Adipose tissue (tissue), 3 donors: ENCODE measurements around the gene BTBD19. TPM values are rescaled to one million over a fixed set of nuclear protein-coding genes. Genes with fewer than 3 reads are reported as not detected.
"Not testable (repeated sequence)": the region's sequence is repeated elsewhere in the genome, so short reads cannot be mapped to it uniquely, and the experiment has no call there.

Experiments used
- H3K27ac ChIP-seq: one replicate; pipeline ENCODE4 v1.5.1; 2013; ENCODE audit warnings: low read depth, low read length
- WGBS, 3 donors: extraction: QIAGEN DNeasy Blood & Tissue Kit; methylation state at CpG; one replicate each; pipeline ENCODE4 v1.1.7; 2013; 5-methylcytosine and 5-hydroxymethylcytosine counted together
- polyA plus RNA-seq, 3 donors: library from polyadenylated mRNA; stranded (reverse); fragments of 200-250 nt; gene quantifications; one replicate each; pipeline ENCODE4 v1.2.3, GENCODE V29; 2013
- donor health status: healthy with polysubstance abuse.
- donor health status: Bipolar disorder and iron deficiency.
- donor health status: healthy.

Gene BTBD19
- polyA plus RNA-seq, 3 donors: 1.6 to 12.0 (median 10.8) TPM

DNA sequence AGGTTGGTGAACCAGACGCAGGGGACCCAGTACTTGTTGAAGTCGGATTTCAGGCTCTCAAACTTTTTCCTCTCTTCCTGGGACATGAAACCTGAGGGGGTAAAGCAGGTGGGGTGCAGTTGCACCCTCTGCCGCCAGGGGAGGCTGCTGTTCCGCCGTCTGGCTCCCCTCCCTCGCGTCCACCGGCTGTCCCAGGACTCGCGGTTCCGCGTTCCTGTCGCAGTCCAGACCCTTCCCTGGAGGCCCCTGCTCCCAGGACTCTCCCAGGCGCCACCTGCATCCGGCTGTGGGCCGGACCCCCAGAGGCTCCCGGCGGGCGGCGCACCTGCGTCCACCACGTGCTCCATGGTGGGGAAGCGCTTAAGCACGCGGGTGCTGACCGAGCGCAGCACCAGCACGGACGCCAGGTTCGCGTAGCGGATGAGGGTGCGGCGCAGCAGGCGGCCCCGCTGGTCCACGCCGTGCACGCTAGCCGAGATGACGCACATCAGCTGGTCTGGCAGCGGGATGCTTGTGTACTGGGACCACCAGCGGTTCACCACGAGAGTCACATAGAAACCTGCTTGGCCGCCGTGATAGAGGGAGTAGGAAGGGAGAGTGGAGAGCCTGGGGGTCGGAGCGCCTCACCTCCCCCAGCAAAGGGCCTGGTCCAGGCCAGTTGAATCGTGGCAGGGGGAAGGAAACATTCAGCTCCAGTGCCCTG, 22.0 kb upstream of the BTBD19 start:
- WGBS, 3 donors: 5 to 6% (median 5%) methylated on average over 49 of the region's 49 CpGs
- H3K27ac ChIP-seq: no peak overlapping the region

DNA sequence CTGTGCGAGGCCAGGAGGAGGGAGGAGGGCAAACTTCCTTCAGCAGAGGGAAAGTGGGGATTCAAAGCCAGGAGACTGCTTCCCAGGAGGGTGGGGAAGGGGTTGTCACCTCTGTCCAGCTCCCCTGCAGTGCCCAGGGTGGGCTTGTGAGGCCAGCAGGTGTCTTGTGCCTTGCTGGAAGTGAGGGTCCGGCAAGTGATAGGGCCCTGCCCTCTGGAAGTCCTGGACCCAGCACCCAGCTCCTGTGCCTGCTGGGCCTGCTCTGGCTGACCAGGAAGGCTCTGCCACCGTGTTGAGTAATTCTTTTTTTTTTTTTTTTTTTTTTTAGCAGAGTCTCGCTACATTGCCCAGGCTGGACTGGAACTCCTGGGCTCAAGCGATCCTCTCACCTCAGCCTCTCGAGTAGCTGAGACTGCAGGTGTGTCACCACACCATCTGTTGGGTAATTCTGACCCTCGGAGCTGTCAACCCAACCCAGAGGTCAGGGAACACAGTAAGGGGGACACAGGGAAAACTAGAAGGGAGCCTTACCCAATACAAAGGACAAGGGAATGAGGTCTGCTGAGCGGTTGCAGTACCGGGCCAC, 21.4 kb upstream of the BTBD19 start:
- no peak overlapping the region for H3K27ac ChIP-seq
- WGBS, 3 donors: 77 to 88% (median 77%) methylated on average over 8 to 9 of the region's 9 CpGs

DNA sequence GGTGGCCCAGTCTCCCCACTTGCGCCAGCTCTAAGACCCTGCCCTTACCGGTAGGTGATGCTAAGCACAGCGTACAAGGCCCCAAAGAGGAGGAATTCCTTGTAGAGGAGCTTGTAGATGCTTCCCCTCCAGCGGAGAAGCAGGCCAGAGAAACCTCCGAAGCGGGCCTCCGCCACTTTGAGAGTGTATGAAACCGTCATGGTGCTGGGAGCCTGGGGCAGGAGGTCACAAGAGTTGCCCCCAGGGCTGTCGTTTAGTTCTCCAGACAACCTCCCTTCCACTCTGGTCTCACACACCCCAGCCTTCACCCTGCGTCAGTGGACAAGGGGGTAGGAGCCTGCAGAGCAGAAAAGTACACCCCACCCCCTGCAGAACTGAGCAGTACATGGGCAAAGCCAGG, 20.8 kb upstream of the BTBD19 start:
- H3K27ac ChIP-seq: no peak overlapping the region
- 94% methylated on average over 10 of the region's 10 CpGs for WGBS, 3 donors

DNA sequence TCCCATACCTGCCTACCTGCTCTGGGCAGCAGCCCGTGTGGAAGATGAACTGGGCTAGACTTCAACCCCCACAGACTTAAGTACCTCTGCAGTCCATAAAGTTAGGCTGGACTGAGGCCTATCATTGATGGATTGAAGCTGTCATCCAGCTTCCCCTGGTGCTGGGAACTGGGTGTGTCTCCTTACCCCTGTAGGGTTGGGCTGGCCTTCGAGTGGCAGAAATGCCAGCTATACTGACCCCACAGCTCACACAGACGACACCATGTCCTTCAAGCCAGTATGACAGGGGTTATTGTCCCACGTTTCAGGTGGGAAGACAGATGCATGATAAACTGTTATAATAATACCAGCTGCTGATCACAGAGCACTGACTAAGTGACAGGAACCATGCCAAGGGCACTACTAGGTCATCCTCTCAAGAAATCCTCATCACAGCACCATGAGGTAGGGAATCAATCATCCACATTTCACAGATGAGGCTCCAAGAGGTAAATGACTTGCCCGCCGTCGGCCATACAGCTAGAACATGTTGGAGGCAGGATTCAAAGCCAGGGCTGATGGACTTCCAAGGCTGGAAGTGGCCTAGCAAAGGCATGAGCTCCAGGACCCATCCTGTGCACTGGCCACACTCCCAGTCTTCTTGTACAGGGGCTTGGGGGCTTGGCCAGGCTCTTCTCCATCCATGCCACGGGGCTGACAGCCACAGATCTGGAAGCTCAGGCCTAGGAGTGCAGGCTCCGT, 20.0 kb upstream of the BTBD19 start, which contains the start of gene BEST4:
TSS of gene BEST4 (minus strand) at position 51 of the 741 bp plus-strand sequence. CDS start 465 bp downstream, outside the sequence.
- WGBS, 3 donors: 83 to 86% (median 84%) methylated on average over 9 of the region's 9 CpGs
- H3K27ac ChIP-seq: no peak within 1 kb of the TSS

DNA sequence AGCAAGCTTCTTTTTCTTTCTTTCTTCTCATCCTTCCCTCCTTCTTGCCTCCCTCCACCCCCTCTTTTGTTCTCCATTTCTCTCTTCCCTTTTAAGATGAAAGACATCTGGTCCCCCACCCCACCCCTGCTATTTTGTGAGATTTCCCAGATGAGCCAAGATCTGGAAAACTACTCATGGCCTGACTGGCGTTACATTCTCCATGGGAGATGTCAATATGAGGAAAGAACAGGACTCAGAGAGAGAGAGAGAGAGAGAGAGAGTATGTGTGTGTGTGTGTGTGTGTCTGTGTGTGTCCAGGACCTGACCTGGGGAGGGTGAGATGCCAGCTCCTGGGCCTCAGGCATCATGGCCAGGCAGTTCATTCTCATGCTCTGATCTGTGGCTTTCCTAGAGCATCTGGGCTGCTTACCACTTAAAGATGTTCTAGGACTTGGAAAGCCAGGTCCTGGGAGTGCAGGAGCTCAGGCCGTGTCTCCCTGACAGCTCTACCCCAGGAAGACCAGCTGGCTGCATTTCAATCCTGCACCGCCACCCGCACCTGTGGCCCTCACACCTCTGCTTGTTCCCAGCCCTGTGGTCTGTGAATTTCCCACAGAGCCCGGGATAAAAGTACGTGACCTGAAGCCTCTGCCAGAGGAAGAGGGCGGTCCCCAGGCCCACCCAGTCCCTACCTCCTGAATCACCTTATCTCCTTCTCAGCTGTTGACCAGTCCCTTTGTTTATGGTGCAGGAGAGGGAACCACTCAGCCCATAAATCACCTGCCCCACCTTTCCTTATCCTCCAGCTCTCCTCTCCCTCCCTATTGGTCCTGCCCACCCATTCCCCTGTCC, 17.1 kb upstream of the BTBD19 start:
- WGBS, 3 donors: 50 to 70% (median 69%) methylated on average over 7 of the region's 7 CpGs
- H3K27ac ChIP-seq: no peak overlapping the region

DNA sequence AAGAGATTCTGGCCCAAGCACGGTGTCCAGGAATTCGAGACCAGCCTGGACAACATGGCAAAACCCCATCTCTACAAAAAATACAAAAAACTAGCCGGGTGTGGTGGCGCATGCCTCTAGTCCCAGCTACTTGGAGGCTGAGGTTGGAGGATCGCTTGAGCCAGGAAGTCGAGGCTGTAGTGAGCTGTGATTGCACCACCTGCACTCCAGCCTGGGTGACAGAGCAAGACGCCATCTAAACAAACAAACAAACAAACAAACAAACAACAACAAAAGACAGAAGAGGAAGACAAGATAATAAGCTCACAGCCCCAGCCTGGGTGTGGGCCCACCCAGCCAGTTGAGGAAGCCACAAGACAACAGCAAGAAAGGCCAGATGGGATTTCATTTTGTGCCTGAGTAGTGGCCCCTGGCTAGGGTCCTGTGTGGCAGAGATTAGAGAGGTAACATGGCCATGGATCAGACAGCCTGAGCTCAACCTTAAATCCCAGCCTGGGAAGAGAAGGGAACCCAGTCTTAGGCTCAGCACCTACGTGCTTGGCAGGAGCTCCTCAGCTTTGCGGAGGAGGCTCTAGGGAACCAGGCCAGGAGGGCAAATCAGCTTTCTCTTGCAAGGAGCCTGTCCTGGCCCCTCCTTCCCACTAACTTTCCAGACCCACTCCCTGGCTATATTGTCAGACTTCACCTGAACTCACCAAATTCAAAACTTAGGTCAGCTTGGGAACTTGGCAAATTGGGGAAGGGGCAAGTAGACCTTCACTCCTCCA, 15.4 kb upstream of the BTBD19 start:
- H3K27ac ChIP-seq: no peak overlapping the region
- WGBS, 3 donors: 87 to 92% (median 88%) methylated on average over 9 of the region's 9 CpGs

DNA sequence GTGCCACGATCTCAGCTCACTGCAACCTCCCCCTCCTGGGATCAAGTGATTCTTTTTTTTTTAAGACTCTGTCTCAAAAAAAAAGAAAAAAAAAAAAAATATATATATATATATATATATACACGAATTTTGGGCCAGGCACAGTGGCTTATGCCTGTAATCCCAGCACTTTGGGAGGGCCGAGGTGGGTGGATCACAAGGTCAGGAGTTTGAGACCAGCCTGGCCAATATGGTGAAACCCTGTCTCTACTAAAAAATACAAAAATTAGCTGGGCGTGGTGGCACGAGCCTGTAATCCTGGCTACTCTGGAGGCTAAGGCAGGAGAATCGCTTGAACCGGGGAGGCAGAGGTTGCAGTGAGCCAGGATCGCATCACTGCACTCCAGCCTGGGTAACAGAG, 10.4 kb upstream of the BTBD19 start:
- 81 to 91% (median 83%) methylated on average over 7 to 8 of the region's 8 CpGs for WGBS, 3 donors
- H3K27ac ChIP-seq: not testable (repeated sequence)

DNA sequence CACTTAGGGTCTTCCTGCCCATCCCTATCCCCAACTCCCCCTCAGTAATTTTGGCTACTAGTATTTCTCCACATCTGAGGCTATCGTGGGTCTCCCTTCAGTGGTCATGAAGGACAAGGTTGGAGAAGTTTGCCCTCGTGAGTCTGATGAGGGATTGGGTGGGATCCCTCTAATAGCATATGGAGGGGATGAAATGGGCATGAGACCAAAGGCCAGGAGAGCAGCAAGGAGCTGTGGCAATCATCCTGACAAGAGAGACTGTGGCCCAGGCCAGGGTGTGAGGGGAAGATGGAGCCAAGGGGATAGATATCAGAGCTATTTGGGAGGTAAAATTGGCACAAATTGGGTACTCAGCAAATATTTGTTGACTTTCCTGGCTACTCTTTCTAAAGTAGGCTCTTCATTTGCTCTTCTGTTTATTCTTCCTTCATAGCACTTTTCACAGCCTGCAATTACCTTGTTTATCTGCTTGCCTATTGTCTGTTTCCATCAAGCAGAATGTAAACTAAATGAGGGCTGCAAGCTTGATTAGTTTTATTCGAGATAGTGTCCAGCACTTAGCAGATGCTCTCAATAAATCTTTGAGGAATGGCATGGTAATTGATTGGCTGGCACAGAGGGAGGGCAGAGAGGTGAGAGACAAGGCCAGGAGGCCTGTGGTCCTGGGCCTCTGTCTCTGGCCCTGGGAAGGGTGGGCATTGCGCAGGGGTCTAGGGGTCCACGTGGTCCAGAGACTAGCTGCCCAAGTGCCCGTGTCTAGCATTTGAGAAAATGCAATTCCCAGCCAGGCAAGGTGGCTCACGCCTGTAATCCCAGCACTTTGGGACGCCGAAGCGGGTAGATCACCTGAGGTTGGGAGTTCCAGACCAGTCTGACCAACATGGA, 9.6 kb upstream of the BTBD19 start:
- WGBS, 3 donors: 82 to 90% (median 89%) methylated on average over 10 of the region's 10 CpGs
- no peak overlapping the region for H3K27ac ChIP-seq

DNA sequence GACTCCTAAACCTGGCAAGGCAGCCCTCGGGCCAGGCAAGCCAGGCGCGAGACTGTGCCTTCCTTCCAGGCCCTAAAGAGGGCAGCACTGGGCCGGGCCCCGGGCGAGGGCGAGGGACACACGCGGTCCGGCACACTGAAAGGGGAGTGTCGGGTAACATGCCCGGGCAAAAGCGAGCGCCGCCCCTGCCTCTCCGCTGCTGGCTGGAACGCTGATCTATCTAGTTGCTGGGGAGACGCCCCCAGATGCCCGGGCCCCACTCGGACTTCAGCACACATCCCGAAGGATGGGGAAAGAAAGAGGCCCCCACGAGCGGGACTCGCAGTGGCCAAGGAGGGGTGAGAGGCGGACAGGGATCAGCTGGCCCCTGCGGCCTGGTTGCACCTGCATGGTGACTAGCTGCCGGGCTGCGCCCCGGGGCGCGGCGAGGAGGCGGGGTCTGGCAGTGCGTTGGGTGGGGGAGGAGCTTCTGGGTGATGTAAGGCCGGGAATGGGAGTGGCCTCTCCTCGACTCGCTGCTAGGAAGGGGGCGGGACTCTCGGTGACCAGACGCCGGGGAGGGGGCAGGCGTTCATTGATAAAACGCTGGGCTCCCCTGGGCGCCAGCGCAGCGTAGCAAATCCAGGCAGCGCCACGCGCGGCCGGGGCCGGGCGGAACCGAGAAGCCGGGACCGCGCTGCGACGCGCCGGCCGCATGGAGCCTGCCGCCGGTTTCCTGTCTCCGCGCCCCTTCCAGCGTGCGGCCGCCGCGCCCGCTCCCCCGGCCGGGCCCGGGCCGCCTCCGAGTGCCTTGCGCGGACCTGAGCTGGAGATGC, 8.3 kb upstream of the BTBD19 start, which contains the start of gene PLK3:
TSS of gene PLK3 (plus strand) at position 608 of the 815 bp plus-strand sequence. CDS start at position 695, 87 bp downstream.
- 0 to 1% (median 0%) methylated on average over 26 to 79 of the region's 79 CpGs for WGBS, 3 donors
- peak within 1 kb of the TSS; percentile 87 for H3K27ac ChIP-seq

DNA sequence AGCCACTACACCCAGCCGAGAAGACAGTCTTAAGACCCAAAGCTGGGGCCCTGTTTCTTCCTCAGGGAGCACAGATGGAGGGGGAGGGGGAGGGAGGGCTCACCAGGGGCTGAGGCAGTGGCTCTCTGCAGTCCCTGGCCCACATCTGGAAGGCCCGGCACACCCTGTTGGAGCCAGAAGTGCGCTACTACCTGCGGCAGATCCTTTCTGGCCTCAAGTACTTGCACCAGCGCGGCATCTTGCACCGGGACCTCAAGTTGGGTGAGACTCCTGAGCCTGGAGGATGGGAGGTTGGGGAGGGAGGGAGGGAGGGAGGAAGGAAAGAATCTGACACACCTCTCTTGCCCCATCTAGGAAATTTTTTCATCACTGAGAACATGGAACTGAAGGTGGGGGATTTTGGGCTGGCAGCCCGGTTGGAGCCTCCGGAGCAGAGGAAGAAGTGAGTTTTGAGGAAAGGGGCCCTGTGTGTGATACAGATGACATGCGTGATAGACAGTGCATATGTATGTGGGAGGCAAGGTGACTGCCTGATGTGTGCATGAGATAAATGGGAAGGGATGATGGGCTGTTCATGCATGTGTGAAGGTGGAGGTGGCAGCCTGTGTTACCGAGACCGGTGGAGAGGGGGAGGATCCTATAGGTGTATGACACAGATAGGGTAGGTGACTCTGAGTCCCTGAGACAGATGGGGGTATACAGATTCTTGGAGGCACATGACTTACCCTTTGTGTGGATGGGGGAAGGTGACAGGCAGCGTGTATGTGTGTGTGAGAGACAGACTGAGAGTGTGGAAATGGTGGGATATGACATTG, 6.6 kb upstream of the BTBD19 start:
- 43 to 79% (median 47%) methylated on average over 13 of the region's 13 CpGs for WGBS, 3 donors

DNA sequence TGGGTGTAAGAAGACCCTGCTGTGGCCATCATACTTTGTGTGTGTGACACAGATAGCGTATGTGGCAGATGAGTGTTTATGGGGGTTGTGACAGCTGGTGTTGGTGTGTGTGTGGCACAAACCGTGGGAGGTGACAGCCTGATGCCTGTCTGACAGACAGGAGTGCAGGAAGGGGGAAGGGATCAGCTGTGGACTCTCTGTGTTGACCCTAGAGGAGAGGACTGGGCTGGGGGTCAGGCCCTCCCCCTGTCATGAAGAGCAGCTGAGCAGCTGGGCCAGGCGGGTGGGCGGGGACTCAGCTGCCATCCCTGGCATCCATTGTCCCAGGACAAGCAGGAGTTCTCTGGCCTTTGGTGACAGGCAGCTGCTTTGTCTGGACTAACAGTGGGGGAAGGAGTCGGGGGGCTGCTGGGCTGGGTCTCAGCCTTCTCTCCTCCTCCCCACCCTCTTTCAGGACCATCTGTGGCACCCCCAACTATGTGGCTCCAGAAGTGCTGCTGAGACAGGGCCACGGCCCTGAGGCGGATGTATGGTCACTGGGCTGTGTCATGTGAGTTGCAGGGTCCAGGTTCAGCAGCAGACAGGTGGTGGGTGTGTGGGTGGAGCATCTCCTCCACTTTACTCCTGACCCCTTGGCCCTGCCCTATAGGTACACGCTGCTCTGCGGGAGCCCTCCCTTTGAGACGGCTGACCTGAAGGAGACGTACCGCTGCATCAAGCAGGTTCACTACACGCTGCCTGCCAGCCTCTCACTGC, 5.8 kb upstream of the BTBD19 start:
- no peak overlapping the region for H3K27ac ChIP-seq
- 80 to 92% (median 89%) methylated on average over 11 to 13 of the region's 13 CpGs for WGBS, 3 donors

More for the DNA sequence above, 6.6 kb upstream of the BTBD19 start:
- no peak overlapping the region for H3K27ac ChIP-seq

DNA sequence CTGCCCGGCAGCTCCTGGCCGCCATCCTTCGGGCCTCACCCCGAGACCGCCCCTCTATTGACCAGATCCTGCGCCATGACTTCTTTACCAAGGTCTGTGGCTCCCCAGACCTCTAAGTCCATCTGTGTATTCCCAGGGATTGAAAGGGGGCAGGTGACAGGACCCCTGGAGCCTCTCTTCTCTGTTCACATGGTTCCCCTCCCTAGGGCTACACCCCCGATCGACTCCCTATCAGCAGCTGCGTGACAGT, 5.3 kb upstream of the BTBD19 start:
- H3K27ac ChIP-seq: no peak overlapping the region
- 89 to 93% (median 89%) methylated on average over 9 of the region's 9 CpGs for WGBS, 3 donors

DNA sequence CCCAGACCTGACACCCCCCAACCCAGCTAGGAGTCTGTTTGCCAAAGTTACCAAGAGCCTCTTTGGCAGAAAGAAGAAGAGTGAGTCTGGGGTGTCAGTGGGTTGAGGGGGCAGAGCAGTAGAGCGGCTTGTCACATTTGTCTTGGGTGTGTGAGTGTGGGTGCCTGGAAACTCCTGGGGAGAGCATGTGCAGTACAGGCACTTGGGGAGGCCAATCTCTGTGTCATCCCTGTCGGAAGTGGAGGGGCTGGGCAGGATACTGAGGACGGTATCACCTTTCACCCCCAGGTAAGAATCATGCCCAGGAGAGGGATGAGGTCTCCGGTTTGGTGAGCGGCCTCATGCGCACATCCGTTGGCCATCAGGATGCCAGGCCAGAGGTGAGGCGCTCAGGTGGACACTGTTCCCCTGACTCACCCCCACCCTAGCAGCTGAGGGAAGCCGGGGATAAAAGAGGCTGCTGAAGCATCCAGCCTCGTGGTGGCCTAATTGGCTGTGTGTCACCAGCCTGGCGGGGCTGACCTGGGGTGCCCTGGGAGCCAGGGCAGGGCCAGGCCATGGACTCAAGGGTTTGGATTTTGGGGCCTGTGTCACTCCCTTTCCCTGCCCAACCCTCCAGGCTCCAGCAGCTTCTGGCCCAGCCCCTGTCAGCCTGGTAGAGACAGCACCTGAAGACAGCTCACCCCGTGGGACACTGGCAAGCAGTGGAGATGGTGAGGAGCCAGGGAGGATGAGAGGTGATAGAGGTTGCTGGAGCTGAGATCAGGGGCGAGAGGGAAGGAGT, 4.8 kb upstream of the BTBD19 start:
- no peak overlapping the region for H3K27ac ChIP-seq
- 88% methylated on average over 13 of the region's 13 CpGs for WGBS, 3 donors

DNA sequence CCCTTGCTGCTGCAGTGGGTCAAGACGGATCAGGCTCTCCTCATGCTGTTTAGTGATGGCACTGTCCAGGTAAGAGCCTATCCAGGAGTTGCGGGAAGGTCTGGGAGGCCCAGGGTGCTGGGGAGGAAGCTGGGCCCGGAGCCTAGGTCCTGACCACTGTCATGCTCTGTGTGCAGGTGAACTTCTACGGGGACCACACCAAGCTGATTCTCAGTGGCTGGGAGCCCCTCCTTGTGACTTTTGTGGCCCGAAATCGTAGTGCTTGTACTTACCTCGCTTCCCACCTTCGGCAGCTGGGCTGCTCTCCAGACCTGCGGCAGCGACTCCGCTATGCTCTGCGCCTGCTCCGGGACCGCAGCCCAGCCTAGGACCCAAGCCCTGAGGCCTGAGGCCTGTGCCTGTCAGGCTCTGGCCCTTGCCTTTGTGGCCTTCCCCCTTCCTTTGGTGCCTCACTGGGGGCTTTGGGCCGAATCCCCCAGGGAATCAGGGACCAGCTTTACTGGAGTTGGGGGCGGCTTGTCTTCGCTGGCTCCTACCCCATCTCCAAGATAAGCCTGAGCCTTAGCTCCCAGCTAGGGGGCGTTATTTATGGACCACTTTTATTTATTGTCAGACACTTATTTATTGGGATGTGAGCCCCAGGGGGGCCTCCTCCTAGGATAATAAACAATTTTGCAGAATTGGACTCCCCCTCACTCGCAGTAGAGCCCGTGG, 2.9 kb upstream of the BTBD19 start:
- 90 to 93% (median 92%) methylated on average over 20 of the region's 20 CpGs for WGBS, 3 donors
- H3K27ac ChIP-seq: no peak overlapping the region
